GM19043 (cell line): ENCODE measurements around the gene GALNT9.
"Not testable (repeated sequence)": the region's sequence is repeated elsewhere in the genome, so short reads cannot be mapped to it uniquely, and the experiment has no call there.

Experiments used
- ATAC-seq: cut with Tn5 transposase; IDR thresholded peaks from one replicate; pipeline ENCODE4 v1.9.1; 2021; ENCODE audit warnings: low read depth; ENCODE audit not compliant: unreplicated experiment

The GALNT9 gene

GRCh38 chr12:132329036-132329719 is at the start of gene GALNT9:
Gene GALNT9, minus strand, starts transcription at chr12:132329589. Its CDS starts 386 bp downstream, at chr12:132329203.
- ATAC-seq = no peak

GRCh38 chr12:132379057-132379456 is 49.7 kb upstream of the GALNT9 start:
- not testable (repeated sequence) for ATAC-seq

DNA sequence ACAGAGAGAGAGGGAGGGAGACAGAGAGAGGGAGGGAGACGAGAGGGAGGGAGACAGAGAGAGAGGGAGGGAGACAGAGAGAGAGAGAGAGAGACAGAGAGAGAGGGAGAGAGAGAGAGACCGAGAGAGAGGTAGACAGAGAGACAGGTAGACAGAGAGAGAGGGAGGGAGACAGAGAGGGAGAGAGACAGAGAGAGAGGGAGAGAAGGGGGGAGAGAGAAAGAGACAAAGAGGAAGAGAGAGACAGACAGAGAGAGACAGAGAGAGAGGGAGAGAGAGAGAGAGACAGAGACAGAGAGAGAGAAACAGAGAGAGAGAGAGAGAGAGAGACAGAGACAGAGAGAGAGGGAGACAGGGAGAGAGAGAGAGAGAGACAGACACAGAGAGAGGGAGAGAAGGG is 47.8 kb upstream of the GALNT9 start:
- no peak for ATAC-seq

DNA sequence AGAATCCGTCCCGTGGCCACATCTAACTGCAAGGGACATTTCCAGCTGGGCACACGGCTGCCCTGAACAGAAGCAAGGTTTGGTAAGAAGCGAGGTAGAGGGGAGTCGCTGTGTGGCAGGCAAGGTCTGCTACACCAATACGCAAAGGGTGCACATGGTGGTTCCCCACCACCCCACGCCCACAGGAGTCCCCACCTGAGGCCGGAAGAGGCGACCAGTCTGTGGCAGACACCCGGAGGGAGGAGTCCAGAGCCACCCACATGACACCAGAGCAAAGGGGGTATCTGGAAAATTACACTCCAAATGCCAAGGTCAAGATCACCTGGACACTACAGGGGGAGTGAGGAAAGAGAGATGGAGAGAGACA is 47.1 kb upstream of the GALNT9 start:
- no peak for ATAC-seq

- no peak for ATAC-seq
Measured at GRCh38 chr12:132375747-132376463, 46.5 kb upstream of the GALNT9 start.

GRCh38 chr12:132374612-132375445 is 45.4 kb upstream of the GALNT9 start:
- no peak for ATAC-seq

DNA sequence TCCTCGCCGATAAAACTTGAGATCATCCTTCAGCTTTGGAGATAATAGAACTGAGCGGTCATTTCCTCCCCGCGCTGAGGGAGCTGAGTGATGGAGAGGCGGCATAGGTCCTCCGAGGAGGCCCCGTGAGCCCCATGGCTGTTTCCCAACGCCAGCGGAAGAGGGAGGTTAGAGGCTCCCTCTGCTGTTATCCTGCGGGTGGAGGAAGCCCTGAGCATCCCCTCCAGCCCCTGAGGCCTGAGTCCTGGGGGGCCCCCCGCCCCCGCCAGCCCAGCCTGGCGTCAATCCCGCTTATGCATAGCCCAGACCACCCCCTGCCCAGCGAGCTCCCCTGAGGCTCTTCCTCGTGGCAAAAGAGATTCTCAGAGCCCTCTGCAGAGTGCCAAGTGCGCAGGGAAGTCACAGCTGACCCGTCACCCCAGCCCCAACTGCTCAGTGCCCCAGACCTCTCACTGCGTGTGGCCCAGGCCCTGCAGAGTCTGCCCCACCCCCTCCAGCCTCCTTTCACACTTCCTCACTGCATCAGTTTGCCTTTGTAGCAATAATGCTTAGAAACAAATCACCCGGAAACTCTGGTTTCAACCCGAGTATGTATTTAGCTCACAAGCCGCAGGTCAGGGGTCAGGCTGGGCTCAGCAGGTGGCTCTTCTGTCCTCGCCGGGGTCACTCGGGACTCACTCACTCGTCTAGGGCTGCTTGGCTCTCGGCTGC is 44.7 kb upstream of the GALNT9 start:
- ATAC-seq = no peak

- ATAC-seq = no peak
Measured at GRCh38 chr12:132367852-132368251, 38.5 kb upstream of the GALNT9 start.

DNA sequence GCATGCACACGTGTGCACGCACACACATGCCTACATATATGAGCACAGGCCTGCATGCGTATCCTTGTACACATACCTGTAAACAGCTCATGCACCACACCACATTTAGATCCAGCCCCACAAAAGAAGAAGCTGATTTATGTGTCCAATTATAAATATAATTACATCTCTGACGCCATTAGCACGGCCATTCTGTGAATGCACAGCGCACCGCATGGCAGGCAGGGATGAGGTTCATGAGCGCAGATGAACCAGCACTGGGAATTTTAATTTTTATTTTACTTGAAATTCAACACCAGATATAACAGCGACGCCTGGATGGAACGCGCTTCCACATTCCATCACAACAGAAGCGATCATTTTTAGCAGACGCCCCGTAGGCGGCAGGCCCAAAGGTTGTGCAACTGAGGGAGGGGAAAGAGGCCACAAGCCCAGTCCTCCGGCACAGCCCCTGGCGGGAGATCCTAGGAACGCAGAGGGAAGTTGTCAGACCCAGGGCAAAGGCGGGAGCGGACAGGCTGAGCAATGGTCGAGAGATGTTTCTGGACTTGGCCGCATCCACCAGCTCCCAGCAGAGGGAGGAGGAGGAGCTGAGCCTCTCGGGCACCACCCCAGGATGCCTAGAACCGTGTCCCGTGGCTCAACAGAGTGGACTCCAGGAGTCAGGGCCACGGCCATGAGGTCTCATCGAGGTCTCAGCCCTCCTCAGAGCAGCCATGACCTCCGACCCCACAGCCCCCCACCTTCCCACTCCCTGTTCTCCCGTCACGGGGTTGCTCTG is 37.9 kb upstream of the GALNT9 start:
- no peak for ATAC-seq

GRCh38 chr12:132366341-132366861 is 37.0 kb upstream of the GALNT9 start:
- no peak for ATAC-seq

GRCh38 chr12:132365226-132365625 is 35.8 kb upstream of the GALNT9 start:
- ATAC-seq = no peak

DNA sequence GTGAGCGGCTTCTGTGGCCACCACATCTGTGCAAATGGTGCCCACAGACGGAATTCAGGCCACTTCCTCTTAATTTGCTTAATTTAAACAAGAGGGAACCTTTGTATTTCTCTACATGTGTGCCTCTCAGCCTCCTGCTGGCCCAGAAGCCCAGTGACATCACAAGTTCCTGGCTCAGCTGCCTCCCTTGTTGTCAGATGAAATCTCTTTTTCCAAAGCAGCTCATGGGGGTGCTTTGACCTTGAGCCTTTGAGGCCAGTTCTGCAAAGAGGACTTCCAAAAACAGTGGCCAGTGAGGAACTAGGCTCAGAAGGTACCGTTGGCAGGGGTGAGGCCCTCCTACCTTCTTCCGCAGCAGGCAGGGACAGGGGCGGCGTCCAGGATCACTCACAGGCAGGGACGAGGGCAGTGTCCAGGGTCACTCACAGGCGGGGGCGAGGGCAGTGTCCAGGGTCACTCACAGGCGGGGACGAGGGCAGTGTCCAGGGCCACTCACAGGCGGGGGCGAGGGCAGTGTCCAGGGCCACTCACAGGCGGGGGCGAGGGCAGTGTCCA is 35.0 kb upstream of the GALNT9 start:
- no peak for ATAC-seq

- ATAC-seq = no peak
Measured at GRCh38 chr12:132363661-132364347, 34.4 kb upstream of the GALNT9 start.

GRCh38 chr12:132362996-132363660 is 33.7 kb upstream of the GALNT9 start:
- ATAC-seq = no peak

GRCh38 chr12:132360906-132361777 is 31.8 kb upstream of the GALNT9 start:
- no peak for ATAC-seq

- no peak for ATAC-seq
Measured at GRCh38 chr12:132360410-132360809, 31.0 kb upstream of the GALNT9 start.

- no peak for ATAC-seq
Measured at GRCh38 chr12:132359971-132360370, 30.6 kb upstream of the GALNT9 start.
